HL-60/S4 (cell line): ENCODE results near the gene C2CD3.

Experiments used
- in situ Hi-C: fragments of 300-500 bp; cut with MboI; formaldehyde crosslinking; loops from 2 replicates; pipeline ENCODE4 v1.14.3; 2022; ENCODE audit warnings: low sequenced_read_pairs

C2CD3 gene

GRCh38 chr11:74170694-74171629 is at the start of gene C2CD3, which contains the start of gene PPME1:
Gene C2CD3, minus strand, starts transcription at chr11:74171002. Its CDS starts 210 bp downstream, at chr11:74170792.
Gene PPME1, plus strand, starts transcription at chr11:74171289. Its CDS starts 133 bp downstream, at chr11:74171422.
- in situ Hi-C loops: no loop called here

- in situ Hi-C loops: no loop called here
Measured at GRCh38 chr11:74220376-74220775, 49.6 kb upstream of the C2CD3 start.

- in situ Hi-C loops: no loop called here
Measured at GRCh38 chr11:74212533-74212932, 41.7 kb upstream of the C2CD3 start.

GRCh38 chr11:74208507-74208906 is 37.7 kb upstream of the C2CD3 start:
- in situ Hi-C loops: no loop called here

GRCh38 chr11:74206746-74207145 is 35.9 kb upstream of the C2CD3 start:
- in situ Hi-C loops: no loop called here

GRCh38 chr11:74205181-74205580 is 34.4 kb upstream of the C2CD3 start:
- in situ Hi-C loops: no loop called here

GRCh38 chr11:74204701-74205100 is 33.9 kb upstream of the C2CD3 start:
- in situ Hi-C loops: no loop called here

GRCh38 chr11:74203966-74204365 is 33.2 kb upstream of the C2CD3 start:
- in situ Hi-C loops: no loop called here

GRCh38 chr11:74196781-74197486 is 26.1 kb upstream of the C2CD3 start:
- in situ Hi-C loops: no loop called here

- in situ Hi-C loops: no loop called here
Measured at GRCh38 chr11:74195828-74196227, 25.0 kb upstream of the C2CD3 start.

GRCh38 chr11:74185695-74186094 is 14.9 kb upstream of the C2CD3 start:
- in situ Hi-C loops: no loop called here

GRCh38 chr11:74185285-74185684 is 14.5 kb upstream of the C2CD3 start:
- in situ Hi-C loops: no loop called here

- in situ Hi-C loops: no loop called here
Measured at GRCh38 chr11:74182635-74183034, 11.8 kb upstream of the C2CD3 start.

GRCh38 chr11:74179234-74180052 is 8.6 kb upstream of the C2CD3 start:
- in situ Hi-C loops: no loop called here

- in situ Hi-C loops: no loop called here
Measured at GRCh38 chr11:74175920-74176319, 5.1 kb upstream of the C2CD3 start.

- in situ Hi-C loops: no loop called here
Measured at GRCh38 chr11:74171997-74172396, 1.2 kb upstream of the C2CD3 start.

- in situ Hi-C loops: no loop called here
Measured at GRCh38 chr11:74171630-74171968, 797 bp upstream of the C2CD3 start.

- in situ Hi-C loops: no loop called here
Measured at GRCh38 chr11:74169738-74170458, 904 bp downstream of the C2CD3 start.

- in situ Hi-C loops: no loop called here
Measured at GRCh38 chr11:74168838-74169237, 2.0 kb downstream of the C2CD3 start.

- in situ Hi-C loops: no loop called here
Measured at GRCh38 chr11:74162681-74163467, 7.9 kb downstream of the C2CD3 start.
